HepG2 (cell line): ENCODE data around the gene MEAF6.

Experiments used
- CBX5 ChIP-seq: sonication (generic); formaldehyde crosslinking; IDR thresholded peaks from 2 replicates; pipeline ENCODE4 v1.4.0; 2020; ENCODE audit warnings: missing genetic modification reagents, borderline replicate concordance
- NFKBIZ ChIP-seq: IDR thresholded peaks from 2 replicates; pipeline ENCODE4 v1.6.1; 2018; ENCODE audit warnings: missing genetic modification reagents, missing compliant biosample characterization
- ZFX ChIP-seq: sonication (generic); formaldehyde crosslinking; IDR thresholded peaks from 2 replicates; pipeline ENCODE4 v1.4.0; 2020; ENCODE audit warnings: mild to moderate bottlenecking, low read depth, missing genetic modification reagents, moderate library complexity
- ZNF274 ChIP-seq: sonication (generic); formaldehyde crosslinking; IDR thresholded peaks from 2 replicates; pipeline ENCODE4 v1.5.1; 2020; ENCODE audit warnings: mild to moderate bottlenecking, missing genetic modification reagents

- TF ChIP-seq ZNF274 (CRISPR knock-in tag) (no peak), CBX5 (CRISPR knock-in tag) (no peak), NFKBIZ (CRISPR knock-in tag) (no peak), ZFX (no peak)
Measured at GRCh38 chr1:37483785-37484184, 30.8 kb downstream of the MEAF6 start.
